Measurements from ENCODE around the gene PTCRA. TPM values are rescaled to one million over a fixed set of nuclear protein-coding genes. Genes with fewer than 3 reads are reported as not detected.

The PTCRA gene
- total and polyA plus RNA-seq, 2 donors from 2014 or later, result not detected

GRCh38 chr6:42959917-42960242 lies 44.0 kb downstream of the PTCRA start:
- no peak overlapping the region for H3K27ac ChIP-seq (ENCODE audit: low read depth in 2 of 2, low read length in 2 of 2)
- intact Hi-C loops (cut with DNase I), result no loop called here
- TF ChIP-seq, protein P1, sequence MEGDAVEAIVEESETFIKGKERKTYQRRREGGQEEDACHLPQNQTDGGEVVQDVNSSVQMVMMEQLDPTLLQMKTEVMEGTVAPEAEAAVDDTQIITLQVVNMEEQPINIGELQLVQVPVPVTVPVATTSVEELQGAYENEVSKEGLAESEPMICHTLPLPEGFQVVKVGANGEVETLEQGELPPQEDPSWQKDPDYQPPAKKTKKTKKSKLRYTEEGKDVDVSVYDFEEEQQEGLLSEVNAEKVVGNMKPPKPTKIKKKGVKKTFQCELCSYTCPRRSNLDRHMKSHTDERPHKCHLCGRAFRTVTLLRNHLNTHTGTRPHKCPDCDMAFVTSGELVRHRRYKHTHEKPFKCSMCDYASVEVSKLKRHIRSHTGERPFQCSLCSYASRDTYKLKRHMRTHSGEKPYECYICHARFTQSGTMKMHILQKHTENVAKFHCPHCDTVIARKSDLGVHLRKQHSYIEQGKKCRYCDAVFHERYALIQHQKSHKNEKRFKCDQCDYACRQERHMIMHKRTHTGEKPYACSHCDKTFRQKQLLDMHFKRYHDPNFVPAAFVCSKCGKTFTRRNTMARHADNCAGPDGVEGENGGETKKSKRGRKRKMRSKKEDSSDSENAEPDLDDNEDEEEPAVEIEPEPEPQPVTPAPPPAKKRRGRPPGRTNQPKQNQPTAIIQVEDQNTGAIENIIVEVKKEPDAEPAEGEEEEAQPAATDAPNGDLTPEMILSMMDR (IDR thresholded peaks at IDR 0.05; ENCODE audit: borderline replicate concordance, extremely low read depth, insufficient read depth), result no peak
- H3K4me1 ChIP-seq (ENCODE audit: control insufficient read depth in 2 of 3, insufficient read depth in 2 of 3, low read depth in 1 of 3, low read length in 3 of 3), result peaks cover 0 to 8% (median 0%) of the 10 kb centered on the region in 3 donors
- no peaks in the 10 kb centered on the region for H3K27me3 ChIP-seq (ENCODE audit: control insufficient read depth, insufficient read depth, low read length)
- H3K4me3 ChIP-seq (ENCODE audit: low read length in 3 of 3), result peak overlapping the region; percentile 4 to 79 (median 76)
- no peaks in the 10 kb centered on the region for H3K9me3 ChIP-seq (ENCODE audit: control insufficient read depth in 2 of 3, insufficient read depth in 1 of 3, low read length in 3 of 3)
- no peak for DNase-seq
- H3K9ac ChIP-seq (ENCODE audit: low read length in 3 of 3), result peak overlapping the region in 1 of 3 donors; percentile 65
- no peak for FAIRE-seq
- peaks cover 0 to 2% (median 0%) of the 10 kb centered on the region in 3 donors for H3K36me3 ChIP-seq (ENCODE audit: control insufficient read depth in 2 of 3, insufficient read depth in 3 of 3, low read length in 3 of 3)

GRCh38 chr6:42960243-42961019 lies 44.6 kb downstream of the PTCRA start, which contains the start of gene GNMT:
Gene GNMT, plus strand, starts transcription at chr6:42960754. Its CDS starts 14 bp downstream, at chr6:42960768.
- H3K4me3 ChIP-seq (ENCODE audit: low read length in 3 of 3), result peak within 1 kb of the TSS; percentile 4 to 79 (median 76)
- TF ChIP-seq, protein P1 (IDR thresholded peaks at IDR 0.05; ENCODE audit: borderline replicate concordance, extremely low read depth, insufficient read depth), result no peak
- no peaks in the 10 kb centered on the region for H3K9me3 ChIP-seq (ENCODE audit: control insufficient read depth in 2 of 3, insufficient read depth in 1 of 3, low read length in 3 of 3)
- peak within 1 kb of the TSS in 2 of 3 donors; percentile 55 to 65 for H3K9ac ChIP-seq (ENCODE audit: low read length in 3 of 3)
- FAIRE-seq (no peak), DNase-seq (peak; percentile 75 to 85 (median 78))
- intact Hi-C loops (cut with DNase I), result no loop called here
- H3K27me3 ChIP-seq (ENCODE audit: control insufficient read depth, insufficient read depth, low read length), result no peaks in the 10 kb centered on the region
- no peak within 1 kb of the TSS for H3K27ac ChIP-seq (ENCODE audit: low read depth in 2 of 2, low read length in 2 of 2)
- peaks cover 0 to 8% (median 0%) of the 10 kb centered on the region in 3 donors for H3K4me1 ChIP-seq (ENCODE audit: control insufficient read depth in 2 of 3, insufficient read depth in 2 of 3, low read depth in 1 of 3, low read length in 3 of 3)
- peaks cover 0 to 4% (median 3%) of the 10 kb centered on the region in 3 donors for H3K36me3 ChIP-seq (ENCODE audit: control insufficient read depth in 2 of 3, insufficient read depth in 3 of 3, low read length in 3 of 3)

DNA sequence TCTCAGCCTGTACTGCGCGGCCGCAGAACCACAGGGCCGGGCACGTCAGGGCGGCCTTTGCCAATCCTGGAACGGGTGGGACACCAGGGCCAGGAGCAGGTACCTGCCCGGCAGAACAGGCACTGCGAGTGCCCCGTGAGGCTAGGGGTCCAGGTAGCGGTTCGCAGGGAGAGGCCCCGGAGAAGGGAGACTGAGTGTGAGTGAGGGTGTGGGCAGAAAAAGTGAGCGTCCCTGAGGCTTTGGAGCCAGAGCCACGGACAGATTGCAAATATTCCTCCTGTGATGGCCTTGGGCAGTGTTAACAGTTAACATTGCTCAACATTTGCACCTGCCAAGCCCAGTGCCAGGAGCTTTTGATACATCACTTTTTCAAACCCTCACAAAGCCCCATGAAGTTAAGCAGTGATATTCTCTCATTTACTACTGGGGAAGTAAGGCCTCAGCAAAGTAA lies 45.2 kb downstream of the PTCRA start:
- peaks cover 0 to 5% (median 3%) of the 10 kb centered on the region in 3 donors for H3K36me3 ChIP-seq (ENCODE audit: control insufficient read depth in 2 of 3, insufficient read depth in 3 of 3, low read length in 3 of 3)
- H3K27me3 ChIP-seq (ENCODE audit: control insufficient read depth, insufficient read depth, low read length), result no peaks in the 10 kb centered on the region
- no peak overlapping the region for H3K27ac ChIP-seq (ENCODE audit: low read depth in 2 of 2, low read length in 2 of 2)
- FAIRE-seq (no peak), DNase-seq (no peak)
- H3K9me3 ChIP-seq (ENCODE audit: control insufficient read depth in 2 of 3, insufficient read depth in 1 of 3, low read length in 3 of 3), result no peaks in the 10 kb centered on the region
- no peak overlapping the region for H3K9ac ChIP-seq (ENCODE audit: low read length in 3 of 3)
- H3K4me1 ChIP-seq (ENCODE audit: control insufficient read depth in 2 of 3, insufficient read depth in 2 of 3, low read depth in 1 of 3, low read length in 3 of 3), result peaks cover 0 to 8% (median 0%) of the 10 kb centered on the region in 3 donors
- peak overlapping the region in 2 of 3 donors; percentile 48 to 79 for H3K4me3 ChIP-seq (ENCODE audit: low read length in 3 of 3)
- intact Hi-C loops (cut with DNase I), result no loop called here
- TF ChIP-seq, protein P1 (IDR thresholded peaks at IDR 0.05; ENCODE audit: borderline replicate concordance, extremely low read depth, insufficient read depth), result no peak
